Mesenchymal stem cell (in vitro differentiated cells and primary cell): Measurements from ENCODE around the gene LRRC28.

Experiments used
- DNase-seq: peaks from one replicate; pipeline ENCODE4 v3.0.0-alpha.2; 2013
- H2AFZ ChIP-seq: one replicate; pipeline ENCODE4 v1.6.1; 2013; ENCODE audit warnings: low read depth, mild to moderate bottlenecking, control low read depth, inconsistent platforms, low read length, moderate library complexity
- H2AK5ac ChIP-seq: 2 replicates; pipeline ENCODE4 v1.6.1; 2013; ENCODE audit warnings: low read length, moderate library complexity, mild to moderate bottlenecking, inconsistent platforms; ENCODE audit not compliant: severe bottlenecking
- H2BK120ac ChIP-seq: one replicate; pipeline ENCODE4 v1.6.1; 2013; ENCODE audit warnings: low read depth, mild to moderate bottlenecking, inconsistent platforms, low read length, moderate library complexity
- H2BK12ac ChIP-seq, 2 experiments: one replicate each; pipeline ENCODE4 v1.6.1; 2013; ENCODE audit warnings: inconsistent platforms in 2 of 2, low read length in 2 of 2, mild to moderate bottlenecking in 2 of 2, moderate library complexity in 2 of 2, control low read depth in 1 of 2
- H2BK15ac ChIP-seq: one replicate; pipeline ENCODE4 v1.6.1; 2013; ENCODE audit warnings: mild to moderate bottlenecking, low read depth, inconsistent platforms; ENCODE audit not compliant: poor library complexity, severe bottlenecking
- H2BK5ac ChIP-seq: 2 replicates; pipeline ENCODE4 v1.6.1; 2013; ENCODE audit warnings: low read depth, mild to moderate bottlenecking, low read length, control low read depth, inconsistent platforms; ENCODE audit not compliant: poor library complexity, severe bottlenecking
- H3K14ac ChIP-seq, 2 experiments: one replicate each; pipeline ENCODE4 v1.6.1; 2013; ENCODE audit warnings: inconsistent platforms in 2 of 2, low read length in 2 of 2, control low read depth in 1 of 2, mild to moderate bottlenecking in 1 of 2, moderate library complexity in 1 of 2
- H3K18ac ChIP-seq, 2 experiments: one replicate each; pipeline ENCODE4 v1.6.1; 2013; ENCODE audit warnings: inconsistent platforms in 2 of 2, low read length in 2 of 2, control low read depth in 1 of 2, low read depth in 1 of 2, mild to moderate bottlenecking in 1 of 2
- H3K23ac ChIP-seq, 2 experiments: one replicate each; pipeline ENCODE4 v1.6.1; 2013; ENCODE audit warnings: inconsistent platforms in 2 of 2, low read length in 2 of 2, mild to moderate bottlenecking in 2 of 2, moderate library complexity in 2 of 2, control low read depth in 1 of 2
- H3K27ac ChIP-seq: 2 replicates; pipeline ENCODE4 v1.5.1; 2013; ENCODE audit warnings: mild to moderate bottlenecking, moderate library complexity, low read length, control low read depth, inconsistent platforms; ENCODE audit not compliant: poor library complexity, severe bottlenecking
- H3K27me3 ChIP-seq, 2 experiments: 2 replicates each; pipeline versions ENCODE4 v1.6.1 to v1.7.0; 2013; ENCODE audit warnings: low read length in 2 of 2, mild to moderate bottlenecking in 2 of 2, moderate library complexity in 2 of 2, control low read depth in 1 of 2, inconsistent platforms in 1 of 2; ENCODE audit not compliant: control insufficient read depth in 1 of 2, insufficient read depth in 1 of 2
- H3K36me3 ChIP-seq, 2 experiments: 2 replicates each; pipeline versions ENCODE4 v1.6.1 to v1.7.0; 2013; ENCODE audit warnings: low read length in 2 of 2, control low read depth in 1 of 2, inconsistent platforms in 1 of 2, low read depth in 1 of 2, mild to moderate bottlenecking in 1 of 2; ENCODE audit not compliant: insufficient read depth in 2 of 2, control insufficient read depth in 1 of 2
- H3K4ac ChIP-seq, 2 experiments: one replicate each; pipeline ENCODE4 v1.6.1; 2013; ENCODE audit warnings: inconsistent platforms in 2 of 2, low read length in 2 of 2, mild to moderate bottlenecking in 2 of 2, moderate library complexity in 2 of 2, control low read depth in 1 of 2, low read depth in 1 of 2
- H3K4me1 ChIP-seq: 2 replicates; pipeline ENCODE4 v1.6.1; 2013; ENCODE audit warnings: low read depth, low read length, control low read depth; ENCODE audit not compliant: control insufficient read depth, insufficient read depth
- H3K4me2 ChIP-seq: 2 replicates; pipeline ENCODE4 v1.6.1; 2013; ENCODE audit warnings: low read length, mild to moderate bottlenecking, inconsistent platforms; ENCODE audit not compliant: poor library complexity, severe bottlenecking
- H3K4me3 ChIP-seq, 2 experiments: 2 replicates each; pipeline versions ENCODE4 v1.5.1 to v1.7.0; 2013; ENCODE audit warnings: low read length in 2 of 2, mild to moderate bottlenecking in 2 of 2, control low read depth in 1 of 2, low read depth in 1 of 2; ENCODE audit not compliant: insufficient read depth in 1 of 2
- H3K79me1 ChIP-seq: replicated peaks from 2 replicates; pipeline ENCODE4 v1.6.1; 2013; ENCODE audit warnings: mild to moderate bottlenecking, control low read depth, low read length, inconsistent platforms; ENCODE audit not compliant: poor library complexity, severe bottlenecking
- H3K9ac ChIP-seq: 2 replicates; pipeline ENCODE4 v1.7.0; 2013; ENCODE audit warnings: mild to moderate bottlenecking, low read length, moderate library complexity
- H3K9me3 ChIP-seq: 2 replicates; pipeline ENCODE4 v1.7.0; 2013; ENCODE audit warnings: mild to moderate bottlenecking, low read length; ENCODE audit not compliant: control insufficient read depth
- H4K8ac ChIP-seq: one replicate; pipeline ENCODE4 v1.6.1; 2013; ENCODE audit warnings: inconsistent platforms, mild to moderate bottlenecking, low read length, moderate library complexity
- H4K91ac ChIP-seq: one replicate; pipeline ENCODE4 v1.6.1; 2013; ENCODE audit warnings: mild to moderate bottlenecking, low read length, inconsistent platforms
- WGBS: methylation state at CpG from one replicate; pipeline ENCODE4 v1.1.7; 2013; ENCODE audit warnings: mixed read lengths; 5-methylcytosine and 5-hydroxymethylcytosine counted together

The LRRC28 gene

DNA sequence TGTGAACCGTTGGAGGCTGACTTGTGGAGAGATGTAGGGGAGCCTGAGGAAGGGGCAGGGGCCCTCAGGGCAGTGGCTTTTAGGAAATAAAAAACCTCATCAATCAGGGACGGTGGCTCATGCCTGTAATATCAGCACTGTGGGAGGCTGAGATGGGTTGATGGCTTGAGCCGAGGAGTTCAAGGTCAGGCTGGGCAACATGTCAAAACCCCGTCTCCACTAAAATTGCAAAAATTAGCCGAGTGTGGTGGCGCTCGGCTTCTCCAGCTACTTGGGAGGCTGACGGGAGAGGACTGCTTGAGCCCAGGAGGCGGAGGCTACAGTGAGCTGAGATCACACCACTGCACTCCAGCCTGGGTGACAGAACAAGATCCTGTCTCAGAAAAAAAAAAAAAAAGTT lies 9.5 kb upstream of the LRRC28 start:
- Histone ChIP-seq H3K4me3 (no peak overlapping the region), H2BK120ac (no peak overlapping the region), H3K9ac (no peak overlapping the region), H2BK12ac (no peak overlapping the region), H4K91ac (no peak overlapping the region), H3K4ac (no peak overlapping the region), H3K36me3 (peaks cover 11 to 45% of the 10 kb centered on the region in 2 experiments), H3K23ac (no peak overlapping the region), H3K14ac (no peak overlapping the region), H3K27ac (no peak overlapping the region), H3K4me2 (no peak overlapping the region), H3K18ac (no peak overlapping the region), H2AFZ (no peak overlapping the region), H2BK15ac (no peak overlapping the region), H3K27me3 (no peaks in the 10 kb centered on the region), H3K4me1 (no peaks in the 10 kb centered on the region), H2AK5ac (no peak overlapping the region), H3K9me3 (no peaks in the 10 kb centered on the region), H3K79me1 (peaks cover 20% of the 10 kb centered on the region), H4K8ac (no peak overlapping the region), H2BK5ac (no peak overlapping the region)
- WGBS: 98% methylated on average over 8 of the region's 9 CpGs
- DNase-seq: no peak

DNA sequence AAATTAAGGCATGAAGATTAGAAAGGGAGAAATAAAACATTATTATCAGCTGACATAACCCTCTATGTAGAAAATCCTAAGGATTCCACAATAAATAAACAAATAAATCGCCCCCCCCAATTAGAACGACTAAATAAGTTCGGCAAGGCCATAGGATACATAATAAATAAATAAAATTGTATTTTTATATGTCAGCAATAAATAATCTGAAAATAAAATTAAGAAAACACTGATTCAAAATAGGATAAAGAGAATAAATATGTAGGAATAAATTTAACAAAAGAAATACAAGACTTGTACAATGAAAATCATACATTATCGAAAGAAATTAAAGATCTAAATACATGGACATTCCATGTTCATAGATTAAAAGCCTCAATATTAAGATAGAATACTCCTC lies 7.0 kb upstream of the LRRC28 start:
- no peak overlapping the region for H3K4me3 ChIP-seq
- no CpG with 5 or more reads among the region's 4 CpGs for WGBS
- H3K27ac ChIP-seq: no peak overlapping the region
- H3K9ac ChIP-seq: no peak overlapping the region
- no peak overlapping the region for H4K8ac ChIP-seq
- H3K4me2 ChIP-seq: no peak overlapping the region
- H3K18ac ChIP-seq: no peak overlapping the region
- H2BK15ac ChIP-seq: no peak overlapping the region
- peaks cover 18% of the 10 kb centered on the region for H3K79me1 ChIP-seq
- no peak overlapping the region for H2BK120ac ChIP-seq
- no peak overlapping the region for H2BK5ac ChIP-seq
- H3K36me3 ChIP-seq: peaks cover 11 to 32% of the 10 kb centered on the region in 2 experiments
- no peak overlapping the region for H2BK12ac ChIP-seq
- no peaks in the 10 kb centered on the region for H3K27me3 ChIP-seq
- no peaks in the 10 kb centered on the region for H3K9me3 ChIP-seq
- H3K4me1 ChIP-seq: no peaks in the 10 kb centered on the region
- H3K23ac ChIP-seq: no peak overlapping the region
- H3K4ac ChIP-seq: no peak overlapping the region
- no peak overlapping the region for H3K14ac ChIP-seq
- H4K91ac ChIP-seq: no peak overlapping the region
- no peak for DNase-seq
- H2AFZ ChIP-seq: no peak overlapping the region
- no peak overlapping the region for H2AK5ac ChIP-seq

DNA sequence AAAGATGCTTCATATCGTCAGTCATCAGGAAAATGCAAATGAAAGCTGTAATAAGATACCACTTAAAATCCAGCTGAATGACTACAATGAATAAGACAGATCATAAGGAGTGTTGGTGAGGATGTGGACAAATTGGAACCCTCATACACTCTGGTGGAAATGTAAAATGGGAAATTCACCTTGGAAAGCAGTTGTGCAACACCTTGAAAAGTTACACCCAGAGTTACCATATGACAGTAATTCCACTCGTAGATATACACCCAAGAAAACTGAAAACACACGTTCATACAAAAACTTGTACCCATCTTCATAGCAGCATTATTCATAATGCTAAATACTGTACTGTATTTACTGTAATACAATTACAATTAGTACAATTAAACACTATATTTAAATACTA lies 4.2 kb upstream of the LRRC28 start:
- Histone ChIP-seq H2AFZ (no peak overlapping the region), H3K23ac (no peak overlapping the region), H3K4me2 (no peak overlapping the region), H3K4ac (no peak overlapping the region), H3K9me3 (no peaks in the 10 kb centered on the region), H2BK15ac (no peak overlapping the region), H3K36me3 (peaks cover 0 to 15% of the 10 kb centered on the region in 2 experiments), H3K27ac (no peak overlapping the region), H3K4me3 (no peak overlapping the region), H3K4me1 (no peaks in the 10 kb centered on the region), H3K9ac (no peak overlapping the region), H3K27me3 (no peaks in the 10 kb centered on the region), H2BK12ac (no peak overlapping the region), H2AK5ac (no peak overlapping the region), H2BK5ac (no peak overlapping the region), H2BK120ac (no peak overlapping the region), H4K8ac (no peak overlapping the region), H3K18ac (no peak overlapping the region), H3K14ac (no peak overlapping the region), H3K79me1 (peaks cover 6% of the 10 kb centered on the region), H4K91ac (no peak overlapping the region)
- 90% methylated on average over 2 of the region's 3 CpGs for WGBS
- no peak for DNase-seq

DNA sequence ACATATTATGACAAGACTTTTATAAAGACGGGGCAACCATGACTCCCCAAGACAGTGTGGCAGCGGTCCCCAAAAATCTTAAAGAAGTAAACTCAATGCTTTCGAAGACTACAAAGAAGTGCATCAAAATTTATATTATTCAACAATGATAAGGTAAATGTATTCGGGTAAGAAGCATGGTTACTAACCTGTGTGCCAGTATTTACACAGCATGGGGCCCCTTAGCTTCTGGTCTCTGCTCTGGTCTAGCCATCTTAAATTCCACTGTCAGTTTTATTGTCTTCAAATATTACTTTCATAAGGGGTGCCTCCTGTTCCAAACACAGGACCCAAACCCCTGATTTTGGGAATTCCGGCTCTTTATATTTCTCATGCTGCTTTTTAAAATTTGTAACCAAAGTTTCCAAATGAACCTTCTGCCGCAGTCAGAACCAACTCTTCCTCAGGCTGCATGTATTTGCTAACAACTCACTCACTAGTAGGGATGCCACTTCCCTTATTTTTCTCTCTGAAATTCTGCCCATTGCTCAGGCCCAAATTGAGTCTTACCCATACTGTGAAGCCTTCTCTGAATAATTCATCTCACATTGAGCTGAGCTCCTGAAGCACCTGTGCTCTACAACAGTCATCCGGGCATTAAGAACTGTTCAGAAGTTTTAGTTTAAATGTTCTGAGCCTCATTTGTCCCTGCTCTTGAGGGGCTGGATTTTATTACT lies 3.1 kb upstream of the LRRC28 start:
- no peak for DNase-seq
- H2BK120ac ChIP-seq: no peak overlapping the region
- H3K79me1 ChIP-seq: peaks cover 12% of the 10 kb centered on the region
- H2BK5ac ChIP-seq: no peak overlapping the region
- WGBS: 89% methylated on average over 5 of the region's 7 CpGs
- H2AK5ac ChIP-seq: peak overlapping the region; percentile 54
- peaks cover 2% of the 10 kb centered on the region for H3K4me1 ChIP-seq
- no peak overlapping the region for H3K18ac ChIP-seq
- H2AFZ ChIP-seq: no peak overlapping the region
- H3K23ac ChIP-seq: no peak overlapping the region
- H3K4me3 ChIP-seq: peak overlapping the region in 1 of 2 experiments; percentile 94
- H3K4ac ChIP-seq: no peak overlapping the region
- no peaks in the 10 kb centered on the region for H3K27me3 ChIP-seq
- no peak overlapping the region for H2BK15ac ChIP-seq
- no peak overlapping the region for H2BK12ac ChIP-seq
- no peak overlapping the region for H3K27ac ChIP-seq
- no peak overlapping the region for H3K14ac ChIP-seq
- H3K4me2 ChIP-seq: peak overlapping the region; percentile 74
- no peaks in the 10 kb centered on the region for H3K9me3 ChIP-seq
- no peak overlapping the region for H4K8ac ChIP-seq
- no peak overlapping the region for H4K91ac ChIP-seq
- peak overlapping the region; percentile 96 for H3K9ac ChIP-seq
- peaks cover 0 to 15% of the 10 kb centered on the region in 2 experiments for H3K36me3 ChIP-seq
